Keratinocyte (primary cell): ENCODE measurements around the gene FNTB.

Experiments
- EZH2 ChIP-seq: IDR thresholded peaks from one replicate; pipeline ENCODE4 v1.6.1; 2012; ENCODE audit warnings: inconsistent platforms, mild to moderate bottlenecking, low read length, moderate library complexity
- TF ChIP-seq, protein P1 (sequence below), 3 experiments: IDR thresholded peaks in 1 of 3; conservative IDR thresholded peaks in 1 of 3; optimal IDR thresholded peaks in 1 of 3; 2 replicates in 2 of 3; 3 replicates in 1 of 3; pipeline versions ENCODE3 to v1.5.1; 2011; ENCODE audit warnings: low read length in 3 of 3, mild to moderate bottlenecking in 3 of 3, moderate library complexity in 2 of 3, control low read depth in 1 of 3, inconsistent platforms in 1 of 3; ENCODE audit not compliant: insufficient read depth in 2 of 3; ENCODE audit errors: extremely low read depth in 1 of 3

DNA sequence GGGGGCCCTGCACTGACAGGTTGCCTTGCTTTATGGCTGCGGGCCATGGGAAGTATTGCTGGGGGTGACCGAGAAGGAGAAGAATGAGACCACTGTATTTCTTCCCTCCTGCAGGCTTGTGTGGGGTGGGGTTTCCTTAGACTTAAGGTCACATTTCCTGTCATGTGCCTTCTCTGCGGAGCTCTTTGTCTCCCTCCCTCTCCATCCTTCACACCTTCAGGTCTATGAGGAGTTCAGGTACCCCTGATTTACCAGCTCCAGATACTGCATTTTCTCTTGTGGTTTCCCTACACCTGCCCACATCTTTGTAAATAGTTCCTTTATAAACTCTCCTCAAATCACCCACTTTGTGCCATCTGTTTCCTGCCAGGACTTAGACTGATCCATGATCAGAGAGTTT, 3.6 kb downstream of the FNTB start:
- TF ChIP-seq, protein P1, sequence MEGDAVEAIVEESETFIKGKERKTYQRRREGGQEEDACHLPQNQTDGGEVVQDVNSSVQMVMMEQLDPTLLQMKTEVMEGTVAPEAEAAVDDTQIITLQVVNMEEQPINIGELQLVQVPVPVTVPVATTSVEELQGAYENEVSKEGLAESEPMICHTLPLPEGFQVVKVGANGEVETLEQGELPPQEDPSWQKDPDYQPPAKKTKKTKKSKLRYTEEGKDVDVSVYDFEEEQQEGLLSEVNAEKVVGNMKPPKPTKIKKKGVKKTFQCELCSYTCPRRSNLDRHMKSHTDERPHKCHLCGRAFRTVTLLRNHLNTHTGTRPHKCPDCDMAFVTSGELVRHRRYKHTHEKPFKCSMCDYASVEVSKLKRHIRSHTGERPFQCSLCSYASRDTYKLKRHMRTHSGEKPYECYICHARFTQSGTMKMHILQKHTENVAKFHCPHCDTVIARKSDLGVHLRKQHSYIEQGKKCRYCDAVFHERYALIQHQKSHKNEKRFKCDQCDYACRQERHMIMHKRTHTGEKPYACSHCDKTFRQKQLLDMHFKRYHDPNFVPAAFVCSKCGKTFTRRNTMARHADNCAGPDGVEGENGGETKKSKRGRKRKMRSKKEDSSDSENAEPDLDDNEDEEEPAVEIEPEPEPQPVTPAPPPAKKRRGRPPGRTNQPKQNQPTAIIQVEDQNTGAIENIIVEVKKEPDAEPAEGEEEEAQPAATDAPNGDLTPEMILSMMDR (optimal IDR thresholded peaks at IDR 0.05 in 1 of 3, IDR thresholded peaks at IDR 0.05 in 1 of 3, conservative IDR thresholded peaks at IDR 0.05 in 1 of 3; ENCODE audit: extremely low read depth in 1 of 3, insufficient read depth in 2 of 3, low read length in 3 of 3), result no peak
- TF ChIP-seq EZH2, result no peak
